Nephron progenitor cell (in vitro differentiated cells): ENCODE data around the gene METRNL.
A peak's percentile ranks its signal among the peaks of the same experiment; 100 is the strongest.

Experiments
- DNase-seq: peaks from one replicate; pipeline ENCODE4 v3.0.0; 2021
- H3K27ac Mint-ChIP-seq: 2 replicates; pipeline ENCODE4 v1.8.0; 2021; ENCODE audit warnings: mild to moderate bottlenecking, moderate library complexity, mixed read lengths
- H3K27me3 Mint-ChIP-seq: 2 replicates; pipeline ENCODE4 v1.8.0; 2021; ENCODE audit warnings: mild to moderate bottlenecking, low read depth, mixed read lengths; ENCODE audit not compliant: poor library complexity
- H3K36me3 Mint-ChIP-seq: 2 replicates; pipeline ENCODE4 v1.8.0; 2021; ENCODE audit warnings: low read depth, mixed read lengths
- H3K4me1 Mint-ChIP-seq: 2 replicates; pipeline ENCODE4 v1.8.0; 2021; ENCODE audit warnings: mixed read lengths
- H3K4me3 Mint-ChIP-seq: 2 replicates; pipeline ENCODE4 v1.8.0; 2021; ENCODE audit warnings: mild to moderate bottlenecking, moderate library complexity, mixed read lengths
- H3K9me3 Mint-ChIP-seq: 2 replicates; pipeline ENCODE4 v1.8.0; 2021; ENCODE audit warnings: mild to moderate bottlenecking, moderate library complexity, mixed read lengths
- TF ChIP-seq, protein P1 (sequence below): fragments of 200-600 bp; sonication (generic); IDR thresholded peaks from 2 replicates; pipeline ENCODE4 v1.5.0; 2021; ENCODE audit warnings: antibody characterized with exemption

The METRNL gene

DNA sequence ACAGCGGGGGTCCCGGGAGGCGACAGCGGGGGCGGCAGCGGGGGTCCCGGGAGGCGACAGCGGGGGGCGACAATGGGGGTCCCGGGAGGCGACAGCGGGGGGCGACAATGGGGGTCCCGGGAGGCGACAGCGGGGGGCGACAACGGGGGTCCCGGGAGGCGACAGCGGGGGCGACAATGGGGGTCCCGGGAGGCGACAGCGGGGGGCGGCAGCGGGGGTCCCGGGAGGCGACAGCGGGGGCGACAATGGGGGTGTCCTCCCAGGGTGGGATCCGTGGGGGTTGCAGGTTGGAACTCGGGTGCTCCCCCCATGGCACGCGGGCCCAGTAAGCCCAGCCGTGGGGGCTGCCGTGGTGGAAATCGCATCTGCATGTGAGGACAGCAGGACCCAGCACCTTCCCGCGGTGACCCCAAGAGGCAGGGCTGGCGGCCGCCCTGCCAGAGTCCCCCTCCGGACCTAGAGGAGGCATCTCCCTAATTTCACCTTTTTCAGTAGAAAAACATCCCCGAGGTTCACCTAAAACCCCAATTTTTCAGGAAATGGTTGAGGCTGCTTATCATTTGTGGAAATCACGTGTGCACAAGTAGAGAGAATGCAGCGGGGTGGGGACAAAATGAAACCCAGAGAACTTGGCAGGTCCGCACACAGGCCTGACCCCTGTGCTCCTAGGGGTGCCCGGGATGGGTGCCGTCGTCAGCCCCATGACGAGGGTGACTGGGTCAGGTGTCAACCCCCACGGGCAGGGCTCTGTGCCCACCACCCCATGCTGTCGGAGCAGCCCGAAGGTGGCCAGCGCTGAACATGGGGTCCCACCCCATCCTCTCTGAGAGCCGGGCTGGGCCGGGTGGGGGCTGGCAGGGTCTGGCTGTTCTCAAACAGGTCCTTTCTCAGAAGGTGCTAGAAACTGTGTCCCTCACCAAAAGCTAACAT, 10.5 kb upstream of the METRNL start:
- DNase-seq, result no peak
- Mint-ChIP-seq H3K36me3 (no peaks in the 10 kb centered on the region), H3K4me3 (no peak overlapping the region), H3K27me3 (peaks cover 12% of the 10 kb centered on the region), H3K27ac (peak overlapping the region; percentile 32), H3K9me3 (no peaks in the 10 kb centered on the region), H3K4me1 (peaks cover 58% of the 10 kb centered on the region)
- TF ChIP-seq, protein P1, sequence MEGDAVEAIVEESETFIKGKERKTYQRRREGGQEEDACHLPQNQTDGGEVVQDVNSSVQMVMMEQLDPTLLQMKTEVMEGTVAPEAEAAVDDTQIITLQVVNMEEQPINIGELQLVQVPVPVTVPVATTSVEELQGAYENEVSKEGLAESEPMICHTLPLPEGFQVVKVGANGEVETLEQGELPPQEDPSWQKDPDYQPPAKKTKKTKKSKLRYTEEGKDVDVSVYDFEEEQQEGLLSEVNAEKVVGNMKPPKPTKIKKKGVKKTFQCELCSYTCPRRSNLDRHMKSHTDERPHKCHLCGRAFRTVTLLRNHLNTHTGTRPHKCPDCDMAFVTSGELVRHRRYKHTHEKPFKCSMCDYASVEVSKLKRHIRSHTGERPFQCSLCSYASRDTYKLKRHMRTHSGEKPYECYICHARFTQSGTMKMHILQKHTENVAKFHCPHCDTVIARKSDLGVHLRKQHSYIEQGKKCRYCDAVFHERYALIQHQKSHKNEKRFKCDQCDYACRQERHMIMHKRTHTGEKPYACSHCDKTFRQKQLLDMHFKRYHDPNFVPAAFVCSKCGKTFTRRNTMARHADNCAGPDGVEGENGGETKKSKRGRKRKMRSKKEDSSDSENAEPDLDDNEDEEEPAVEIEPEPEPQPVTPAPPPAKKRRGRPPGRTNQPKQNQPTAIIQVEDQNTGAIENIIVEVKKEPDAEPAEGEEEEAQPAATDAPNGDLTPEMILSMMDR, result no peak

DNA sequence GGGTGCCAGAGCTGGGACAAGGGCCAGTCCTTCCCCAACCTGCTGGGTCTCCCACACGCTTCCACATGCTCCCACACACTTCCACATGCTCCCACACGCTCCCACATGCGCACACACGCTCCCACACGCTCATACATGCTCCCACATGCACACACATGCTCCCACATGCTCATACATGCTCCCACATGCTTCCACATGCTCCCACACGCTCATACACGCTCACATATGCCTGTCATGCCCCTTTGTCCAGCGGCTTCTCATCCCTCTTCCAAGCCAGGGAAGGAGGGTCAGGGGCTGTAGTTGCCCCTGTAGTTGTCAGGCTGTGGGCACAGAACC, 9.9 kb upstream of the METRNL start:
- no peak for DNase-seq
- H3K4me1 Mint-ChIP-seq, result peaks cover 55% of the 10 kb centered on the region
- H3K27me3 Mint-ChIP-seq, result peaks cover 12% of the 10 kb centered on the region
- H3K27ac Mint-ChIP-seq, result peak overlapping the region; percentile 81
- TF ChIP-seq, protein P1, result no peak
- H3K9me3 Mint-ChIP-seq, result no peaks in the 10 kb centered on the region
- H3K4me3 Mint-ChIP-seq, result no peak overlapping the region
- H3K36me3 Mint-ChIP-seq, result no peaks in the 10 kb centered on the region

DNA sequence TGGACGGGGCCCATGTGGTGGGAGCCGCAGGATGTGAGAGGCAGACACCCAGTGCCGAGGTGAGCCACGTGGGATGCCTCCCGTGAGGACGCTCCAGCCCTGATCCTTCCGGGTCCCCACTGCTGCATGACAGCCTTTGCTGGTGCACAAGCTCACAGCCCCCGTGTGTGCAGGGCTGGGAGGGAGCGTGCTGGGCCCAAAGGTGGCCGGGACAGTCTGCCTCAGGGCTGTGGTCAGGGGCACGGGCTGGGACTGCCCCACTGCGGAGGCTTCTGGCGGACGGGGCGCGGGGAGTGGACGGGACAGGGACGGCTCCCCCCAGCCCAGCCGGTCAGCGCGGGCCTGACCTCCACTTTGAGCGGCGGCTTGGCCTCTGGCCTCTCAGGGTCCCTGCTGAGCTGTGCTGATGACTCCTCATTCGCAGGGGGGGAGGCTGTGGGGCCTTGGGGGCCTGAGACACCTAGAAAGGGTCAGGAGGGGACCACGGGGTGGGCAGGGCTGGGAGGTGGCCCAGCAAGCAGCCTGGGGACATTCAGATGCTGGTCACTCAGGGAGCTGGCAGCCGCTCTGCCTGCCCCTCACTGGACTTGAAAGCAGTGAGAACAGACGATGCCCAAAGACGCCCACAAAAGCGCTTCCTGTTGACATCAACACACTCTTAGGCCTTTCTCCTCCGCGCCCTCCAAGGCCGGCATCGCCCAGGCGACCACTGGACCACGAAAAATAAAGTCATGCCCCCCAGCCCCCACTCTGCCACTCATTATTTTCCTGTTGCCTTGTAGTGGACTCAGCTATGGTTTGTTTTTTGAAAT, 9.3 kb upstream of the METRNL start:
- no peak overlapping the region for H3K27ac Mint-ChIP-seq
- peaks cover 51% of the 10 kb centered on the region for H3K4me1 Mint-ChIP-seq
- H3K27me3 Mint-ChIP-seq, result peaks cover 12% of the 10 kb centered on the region
- no peaks in the 10 kb centered on the region for H3K36me3 Mint-ChIP-seq
- no peaks in the 10 kb centered on the region for H3K9me3 Mint-ChIP-seq
- DNase-seq, result peak; percentile 45
- TF ChIP-seq, protein P1, result no peak
- no peak overlapping the region for H3K4me3 Mint-ChIP-seq

DNA sequence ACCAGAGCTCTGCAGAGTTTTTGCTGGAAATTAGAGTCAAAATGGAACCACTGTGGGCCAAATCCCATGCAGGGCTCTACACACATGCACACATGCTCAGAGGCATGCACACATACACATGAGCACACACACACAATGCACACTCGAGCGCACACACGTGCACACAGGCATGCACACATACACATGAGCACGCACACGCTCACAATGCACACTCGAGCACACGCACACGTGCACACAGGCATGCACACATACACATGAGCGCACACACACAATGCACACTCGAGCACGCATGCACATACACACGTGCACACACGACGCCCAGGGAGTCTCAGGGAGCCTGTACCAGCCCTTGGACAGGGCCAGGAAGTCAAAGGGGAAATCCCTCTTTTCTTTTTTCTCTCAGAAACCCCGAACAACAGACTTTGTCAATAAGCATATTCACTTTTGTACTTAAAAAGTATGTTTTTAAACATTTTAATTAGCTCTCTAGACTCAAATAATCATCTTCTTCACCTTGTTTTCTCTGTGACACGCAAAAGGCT, 8.5 kb upstream of the METRNL start:
- H3K4me1 Mint-ChIP-seq, result peaks cover 49% of the 10 kb centered on the region
- peaks cover 17% of the 10 kb centered on the region for H3K27me3 Mint-ChIP-seq
- DNase-seq, result no peak
- no peaks in the 10 kb centered on the region for H3K36me3 Mint-ChIP-seq
- TF ChIP-seq, protein P1, result no peak
- H3K9me3 Mint-ChIP-seq, result no peaks in the 10 kb centered on the region
- no peak overlapping the region for H3K4me3 Mint-ChIP-seq
- peak overlapping the region; percentile 42 for H3K27ac Mint-ChIP-seq

DNA sequence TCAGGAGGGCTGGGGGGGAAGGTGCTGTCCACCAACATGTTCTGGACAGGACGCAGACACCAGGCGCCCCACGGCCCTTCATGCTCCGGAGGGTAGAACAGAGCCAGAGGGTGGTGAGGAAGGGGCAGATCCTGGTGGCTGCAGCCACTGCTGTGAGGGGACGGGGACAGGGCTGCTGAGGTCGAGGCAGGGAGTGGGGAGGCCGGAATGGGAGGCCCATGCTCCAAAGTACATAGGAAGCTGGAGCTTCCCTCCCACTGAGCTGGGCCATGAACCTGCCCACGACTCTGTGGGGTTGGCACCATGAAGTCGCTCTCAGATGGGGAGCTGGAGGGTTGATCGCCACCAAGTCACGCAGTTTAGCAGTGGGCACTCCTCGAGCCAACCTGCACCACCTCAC, 8.0 kb upstream of the METRNL start:
- no peaks in the 10 kb centered on the region for H3K9me3 Mint-ChIP-seq
- peaks cover 44% of the 10 kb centered on the region for H3K4me1 Mint-ChIP-seq
- peaks cover 20% of the 10 kb centered on the region for H3K27me3 Mint-ChIP-seq
- no peak overlapping the region for H3K4me3 Mint-ChIP-seq
- TF ChIP-seq, protein P1, result no peak
- no peak for DNase-seq
- H3K27ac Mint-ChIP-seq, result peak overlapping the region; percentile 42
- no peaks in the 10 kb centered on the region for H3K36me3 Mint-ChIP-seq
